B cell (primary cell): Measurements from ENCODE around the gene OR10H4. TPM values are rescaled to one million over a fixed set of nuclear protein-coding genes. Genes with fewer than 3 reads are reported as not detected.

Experiments
- ATAC-seq: fragments of 200-7000 bp; cut with Tn5 transposase; one replicate; pipeline ENCODE4 v1.10.0; 2021; ENCODE audit warnings: low read depth, mild to moderate bottlenecking, moderate number of reproducible peaks, moderate library complexity
- CTCF ChIA-PET: fragments of 350-600 bp; sonication (Branson Sonifier 250); formaldehyde crosslinking; loops from one replicate; lab custom pipeline; 2021; ENCODE audit warnings: antibody characterized with exemption, inconsistent platforms; lab: Charles Lee
- POLR2A ChIA-PET: fragments of 350-600 bp; sonication (Branson Sonifier 250); formaldehyde crosslinking; loops from one replicate; lab custom pipeline; 2021; ENCODE audit warnings: antibody characterized with exemption; lab: Charles Lee
- DNase-seq: peaks from one replicate; pipeline ENCODE4 v3.0.0; 2013
- H2AFZ ChIP-seq: 2 replicates; pipeline ENCODE4 v1.6.1; 2012; ENCODE audit warnings: mild to moderate bottlenecking, low read depth, low read length; ENCODE audit not compliant: insufficient read depth, poor library complexity, severe bottlenecking
- H3K27ac ChIP-seq, 2 donors: 1 replicate in 1 of 2; 2 replicates in 1 of 2; pipeline ENCODE4 v1.5.1; 2012 to 2013; ENCODE audit warnings: low read length in 2 of 2, mild to moderate bottlenecking in 2 of 2, moderate library complexity in 1 of 2
- H3K27me3 ChIP-seq, 4 experiments: fragments of 200-600 bp in 1 of 4; sonication (generic) in 1 of 4; replicated peaks in 1 of 4; 1 replicate in 2 of 4; 2 replicates in 2 of 4; pipeline versions ENCODE4 v1.6.1 to v1.7.0; 2013 to 2016; ENCODE audit warnings: low read length in 3 of 4, mild to moderate bottlenecking in 2 of 4, mixed read lengths in 1 of 4, moderate library complexity in 1 of 4; ENCODE audit not compliant: insufficient read depth in 4 of 4, control insufficient read depth in 3 of 4; ENCODE audit errors: control extremely low read depth in 1 of 4
- H3K36me3 ChIP-seq, 2 experiments: replicated peaks in 1 of 2; 1 replicate in 1 of 2; 2 replicates in 1 of 2; pipeline versions ENCODE4 v1.6.1 to v1.7.1; 2013; ENCODE audit warnings: low read length in 1 of 2; ENCODE audit not compliant: insufficient read depth in 2 of 2, control insufficient read depth in 1 of 2; ENCODE audit errors: control extremely low read depth in 1 of 2, extremely low read depth in 1 of 2
- H3K4me1 ChIP-seq, 2 donors: fragments of 200-600 bp in 1 of 2; sonication (generic) in 1 of 2; 1 replicate in 1 of 2; 2 replicates in 1 of 2; pipeline versions ENCODE4 v1.5.1 to v1.6.1; 2013 to 2017; ENCODE audit warnings: low read length in 2 of 2; ENCODE audit not compliant: control insufficient read depth in 2 of 2, insufficient read depth in 2 of 2
- H3K4me2 ChIP-seq: replicated peaks from 2 replicates; pipeline ENCODE3; 2012; ENCODE audit warnings: mild to moderate bottlenecking, low read depth, low read length; ENCODE audit not compliant: poor library complexity, severe bottlenecking
- H3K4me3 ChIP-seq, 5 experiments: fragments of 200-600 bp in 1 of 5; sonication (generic) in 1 of 5; 1 replicate in 3 of 5; 2 replicates in 2 of 5; pipeline versions ENCODE4 v1.5.1 to v1.7.0; 2011 to 2016; ENCODE audit warnings: low read length in 4 of 5, mild to moderate bottlenecking in 4 of 5, low read depth in 2 of 5, control low read depth in 1 of 5, moderate library complexity in 1 of 5; ENCODE audit not compliant: insufficient read depth in 1 of 5; ENCODE audit errors: control extremely low read depth in 1 of 5, extremely low read depth in 1 of 5
- H3K79me2 ChIP-seq: fragments of 200-600 bp; sonication (generic); one replicate; pipeline ENCODE4 v1.6.0; 2016; ENCODE audit warnings: low read length; ENCODE audit not compliant: control insufficient read depth, insufficient read depth
- H3K9ac ChIP-seq: fragments of 200-600 bp; sonication (generic); 2 replicates; pipeline ENCODE4 v1.6.1; 2017; ENCODE audit warnings: mild to moderate bottlenecking, low read length, moderate library complexity
- H3K9me3 ChIP-seq, 3 donors: one replicate each; pipeline versions ENCODE4 v1.6.1 to v1.7.1; 2013; ENCODE audit warnings: low read length in 2 of 3; ENCODE audit not compliant: control insufficient read depth in 2 of 3, insufficient read depth in 1 of 3; ENCODE audit errors: control extremely low read depth in 1 of 3
- H4K20me1 ChIP-seq: 2 replicates; pipeline ENCODE4 v1.6.0; 2012; ENCODE audit warnings: mild to moderate bottlenecking, low read length; ENCODE audit not compliant: insufficient read depth, control insufficient read depth, poor library complexity, severe bottlenecking
- H3K27ac Mint-ChIP-seq: one replicate; pipeline ENCODE4 v1.8.0; 2021; ENCODE audit warnings: mixed read lengths
- H3K27me3 Mint-ChIP-seq: one replicate; pipeline ENCODE4 v1.8.0; 2021; ENCODE audit warnings: mixed read lengths
- H3K4me1 Mint-ChIP-seq: one replicate; pipeline ENCODE4 v1.8.0; 2021; ENCODE audit warnings: mixed read lengths
- H3K4me3 Mint-ChIP-seq: one replicate; pipeline ENCODE4 v1.8.0; 2021; ENCODE audit warnings: mixed read lengths
- H3K9me3 Mint-ChIP-seq: one replicate; pipeline ENCODE4 v1.8.0; 2022; ENCODE audit warnings: mixed read lengths; ENCODE audit not compliant: insufficient read depth
- EZH2 ChIP-seq: IDR thresholded peaks from 2 replicates; pipeline ENCODE4 v1.6.1; 2012; ENCODE audit warnings: borderline replicate concordance, low read depth, mild to moderate bottlenecking, moderate library complexity, low read length; ENCODE audit not compliant: insufficient read depth, poor library complexity, severe bottlenecking
- WGBS: methylation state at CpG from one replicate; pipeline ENCODE4 v1.1.5; 2013; ENCODE audit warnings: missing lambda C conversion rate; ENCODE audit not compliant: insufficient coverage; 5-methylcytosine and 5-hydroxymethylcytosine counted together
- intact Hi-C: fragments of 100-400 bp; cut with micrococcal nuclease; formaldehyde crosslinking; loops from one replicate; pipeline ENCODE4 v1.10.0; 2022
- polyA plus RNA-seq: library from polyadenylated mRNA; depleted of rRNA; stranded (reverse); fragments of >200 nt; gene quantifications from 2 replicates; pipeline ENCODE4 v1.2.3, GENCODE V29; 2012
- total RNA-seq, 2 donors: library from RNA; stranded (reverse); fragments of 120-200 nt in 1 of 2; gene quantifications; 1 replicate in 1 of 2; 2 replicates in 1 of 2; pipeline versions ENCODE4 v1.2.3 to v1.2.4, GENCODE V29; 2013 to 2022
- TF ChIP-seq, protein P1 (sequence below): fragments of 200-600 bp; IDR thresholded peaks from one replicate; pipeline ENCODE4 v1.8.0; 2022; ENCODE audit warnings: antibody characterized with exemption, mild to moderate bottlenecking

OR10H4 gene
- total and polyA plus RNA-seq, 2 donors (not counting 1 experiment from before 2014, with no cell fraction given), result not detected

DNA sequence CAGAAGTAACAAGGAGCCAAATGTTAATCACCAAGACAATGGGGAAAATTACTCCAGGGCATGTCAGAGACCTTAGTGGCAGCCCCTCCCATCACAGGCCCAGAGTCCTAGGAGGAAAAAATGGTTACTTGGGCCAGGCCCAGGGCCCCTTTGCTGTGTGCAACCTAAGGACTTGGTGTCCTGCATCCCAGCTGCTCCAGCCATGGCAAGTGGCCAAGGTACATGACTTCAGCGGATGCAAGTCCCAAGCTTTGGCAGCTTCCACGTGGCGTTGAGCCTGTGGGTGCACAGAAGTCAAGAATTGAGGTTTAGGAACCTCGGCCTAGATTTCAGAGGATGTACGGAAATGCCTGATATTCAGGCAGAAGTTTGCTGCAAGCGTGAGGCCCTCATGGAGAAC lies 46.7 kb downstream of the OR10H4 start:
- Histone ChIP-seq H3K9me3 (peaks cover 0 to 13% (median 0%) of the 10 kb centered on the region in 3 donors), H4K20me1 (no peaks in the 10 kb centered on the region), H3K27ac (no peak overlapping the region), H3K9ac (no peak overlapping the region), H3K4me2 (no peak overlapping the region), H3K27me3 (peaks cover 0 to 15% (median 8%) of the 10 kb centered on the region in 4 experiments), H3K4me1 (no peaks in the 10 kb centered on the region), H3K4me3 (no peak overlapping the region), H2AFZ (no peak overlapping the region), H3K36me3 (no peaks in the 10 kb centered on the region), H3K79me2 (no peaks in the 10 kb centered on the region)
- ATAC-seq (no peak), DNase-seq (no peak)
- POLR2A ChIA-PET, result no interaction called here
- peaks cover 28% of the 10 kb centered on the region for H3K27me3 Mint-ChIP-seq
- no peaks in the 10 kb centered on the region for H3K4me1 Mint-ChIP-seq
- intact Hi-C loops, result no loop called here
- TF ChIP-seq, protein P1, sequence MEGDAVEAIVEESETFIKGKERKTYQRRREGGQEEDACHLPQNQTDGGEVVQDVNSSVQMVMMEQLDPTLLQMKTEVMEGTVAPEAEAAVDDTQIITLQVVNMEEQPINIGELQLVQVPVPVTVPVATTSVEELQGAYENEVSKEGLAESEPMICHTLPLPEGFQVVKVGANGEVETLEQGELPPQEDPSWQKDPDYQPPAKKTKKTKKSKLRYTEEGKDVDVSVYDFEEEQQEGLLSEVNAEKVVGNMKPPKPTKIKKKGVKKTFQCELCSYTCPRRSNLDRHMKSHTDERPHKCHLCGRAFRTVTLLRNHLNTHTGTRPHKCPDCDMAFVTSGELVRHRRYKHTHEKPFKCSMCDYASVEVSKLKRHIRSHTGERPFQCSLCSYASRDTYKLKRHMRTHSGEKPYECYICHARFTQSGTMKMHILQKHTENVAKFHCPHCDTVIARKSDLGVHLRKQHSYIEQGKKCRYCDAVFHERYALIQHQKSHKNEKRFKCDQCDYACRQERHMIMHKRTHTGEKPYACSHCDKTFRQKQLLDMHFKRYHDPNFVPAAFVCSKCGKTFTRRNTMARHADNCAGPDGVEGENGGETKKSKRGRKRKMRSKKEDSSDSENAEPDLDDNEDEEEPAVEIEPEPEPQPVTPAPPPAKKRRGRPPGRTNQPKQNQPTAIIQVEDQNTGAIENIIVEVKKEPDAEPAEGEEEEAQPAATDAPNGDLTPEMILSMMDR, result no peak
- no peak for TF ChIP-seq EZH2
- CTCF ChIA-PET, result no interaction called here
- peaks cover 8% of the 10 kb centered on the region for H3K9me3 Mint-ChIP-seq
- 78% methylated on average over 6 of the region's 6 CpGs for WGBS
- H3K4me3 Mint-ChIP-seq, result no peak overlapping the region
- no peak overlapping the region for H3K27ac Mint-ChIP-seq

DNA sequence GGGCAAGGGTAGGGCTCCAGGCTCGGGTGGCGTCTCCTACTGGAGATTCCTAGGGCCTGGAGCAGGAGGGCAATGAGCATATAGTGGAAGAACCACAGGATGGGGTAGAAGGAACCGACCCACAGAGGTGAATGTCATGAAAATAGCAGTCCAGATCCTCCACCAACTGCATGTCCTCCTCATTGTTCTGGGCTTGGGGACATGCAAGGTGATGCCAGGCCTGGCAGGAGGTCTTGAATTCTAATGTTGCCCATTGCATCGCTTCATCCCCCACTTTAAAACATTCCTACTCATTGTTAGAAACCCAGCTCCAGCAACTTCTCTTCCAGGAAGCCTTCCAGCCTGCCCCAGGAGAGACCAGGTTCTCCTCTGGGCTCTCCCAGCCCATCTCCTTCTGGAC lies 49.4 kb downstream of the OR10H4 start:
- CTCF ChIA-PET, result no interaction called here
- ATAC-seq (no peak), DNase-seq (no peak)

More for the DNA sequence above, 49.4 kb downstream of the OR10H4 start:
- H3K27me3 Mint-ChIP-seq, result peaks cover 7% of the 10 kb centered on the region
- no peak overlapping the region for H3K27ac Mint-ChIP-seq
- peaks cover 2% of the 10 kb centered on the region for H3K9me3 Mint-ChIP-seq
- no peaks in the 10 kb centered on the region for H3K79me2 ChIP-seq
- no peak overlapping the region for H3K27ac ChIP-seq
- peaks cover 13 to 16% of the 10 kb centered on the region in 2 donors for H3K4me1 ChIP-seq
- peaks cover 0 to 8% (median 0%) of the 10 kb centered on the region in 3 donors for H3K9me3 ChIP-seq
- H3K4me2 ChIP-seq, result no peak overlapping the region
- H2AFZ ChIP-seq, result no peak overlapping the region
- TF ChIP-seq, protein P1, result no peak
- TF ChIP-seq EZH2, result no peak
- peaks cover 0 to under 1% (median 0%) of the 10 kb centered on the region in 4 experiments for H3K27me3 ChIP-seq
- H3K4me1 Mint-ChIP-seq, result peaks cover 15% of the 10 kb centered on the region
- H4K20me1 ChIP-seq, result no peaks in the 10 kb centered on the region
- H3K4me3 Mint-ChIP-seq, result no peak overlapping the region
- H3K4me3 ChIP-seq, result no peak overlapping the region
- H3K36me3 ChIP-seq, result no peaks in the 10 kb centered on the region
- WGBS, result 67% methylated on average over 1 of the region's 4 CpGs
- POLR2A ChIA-PET, result no interaction called here
- intact Hi-C loops, result no loop called here
- H3K9ac ChIP-seq, result no peak overlapping the region

Other genes starting within 250 kb of the OR10H4 start
- gene OR10H2, start 221.0 kb upstream of the OR10H4 start, total RNA-seq, result not detected in 2 replicates
- gene OR10H2, start 221.0 kb upstream of the OR10H4 start, polyA plus RNA-seq, result not detected in 2 replicates
- gene OR10H3, start 211.0 kb upstream of the OR10H4 start, total RNA-seq, result not detected in 2 replicates
- gene OR10H3, start 211.0 kb upstream of the OR10H4 start, polyA plus RNA-seq, result not detected in 2 replicates
- not detected in 2 replicates for gene OR10H5, start 161.3 kb upstream of the OR10H4 start, total RNA-seq
- gene OR10H5, start 161.3 kb upstream of the OR10H4 start, polyA plus RNA-seq, result not detected in 2 replicates
- gene OR10H1, start 133.3 kb upstream of the OR10H4 start, total RNA-seq, result 0.07 and 0.10 TPM in 2 replicates
- gene OR10H1, start 133.3 kb upstream of the OR10H4 start, polyA plus RNA-seq, result not detected in 2 replicates
- not detected in 2 replicates for gene CYP4F2, start 50.9 kb upstream of the OR10H4 start, total RNA-seq
- gene CYP4F2, start 50.9 kb upstream of the OR10H4 start, polyA plus RNA-seq, result not detected in 2 replicates
- not detected in 2 replicates for gene CYP4F11, start 14.5 kb upstream of the OR10H4 start, total RNA-seq
- gene CYP4F11, start 14.5 kb upstream of the OR10H4 start, polyA plus RNA-seq, result not detected in 2 replicates
- 127 TPM in 2 replicates for gene TPM4, start 127.5 kb downstream of the OR10H4 start, total RNA-seq
- 65.4 and 211 TPM in 2 replicates for gene TPM4, start 127.5 kb downstream of the OR10H4 start, polyA plus RNA-seq
- 115 and 117 TPM in 2 replicates for gene RAB8A, start 162.9 kb downstream of the OR10H4 start, total RNA-seq
- gene RAB8A, start 162.9 kb downstream of the OR10H4 start, polyA plus RNA-seq, result 65.5 and 66.9 TPM in 2 replicates
- 254 and 259 TPM in 2 replicates for gene HSH2D, start 194.7 kb downstream of the OR10H4 start, total RNA-seq
- gene HSH2D, start 194.7 kb downstream of the OR10H4 start, polyA plus RNA-seq, result 299 and 323 TPM in 2 replicates
- not detected in 2 replicates for gene CIB3, start 224.5 kb downstream of the OR10H4 start, total RNA-seq
- gene CIB3, start 224.5 kb downstream of the OR10H4 start, polyA plus RNA-seq, result not detected in 2 replicates
- 53.4 TPM in 2 replicates for gene FAM32A, start 236.4 kb downstream of the OR10H4 start, total RNA-seq
- gene FAM32A, start 236.4 kb downstream of the OR10H4 start, polyA plus RNA-seq, result 38.8 and 62.0 TPM in 2 replicates
- 90.4 and 102 TPM in 2 replicates for gene AP1M1, start 248.9 kb downstream of the OR10H4 start, total RNA-seq
- 62.2 and 77.8 TPM in 2 replicates for gene AP1M1, start 248.9 kb downstream of the OR10H4 start, polyA plus RNA-seq